GM12801 (cell line): ENCODE data around the gene MORN3.

Source experiments
- CTCF ChIP-seq: IDR thresholded peaks from one replicate; pipeline ENCODE4 v1.5.1; 2011; ENCODE audit warnings: control low read depth; ENCODE audit not compliant: insufficient read length; ENCODE audit errors: extremely low read depth

The MORN3 gene

GRCh38 chr12:121676190-121676589 is 6.7 kb upstream of the MORN3 start:
- TF ChIP-seq CTCF: no peak

- no peak for TF ChIP-seq CTCF
These were observed 3.6 kb upstream of the MORN3 start for GRCh38 chr12:121673013-121673511.

GRCh38 chr12:121668750-121669520 is 519 bp downstream of the MORN3 start:
- TF ChIP-seq CTCF: no peak

- no peak for TF ChIP-seq CTCF
These were observed 5.9 kb downstream of the MORN3 start for GRCh38 chr12:121663610-121663929.

- no peak for TF ChIP-seq CTCF
These were observed 12.0 kb downstream of the MORN3 start for GRCh38 chr12:121657305-121658008.

- no peak for TF ChIP-seq CTCF
These were observed 13.3 kb downstream of the MORN3 start for GRCh38 chr12:121656122-121656521.

- no peak for TF ChIP-seq CTCF
These were observed 15.5 kb downstream of the MORN3 start for GRCh38 chr12:121653999-121654398.
